Activated CD4-positive, alpha-beta T cell treated with anti-CD3 and anti-CD28 coated beads for 36 hours (primary cell): ENCODE data around the gene CABP2. TPM values are rescaled to one million over a fixed set of nuclear protein-coding genes. Genes with fewer than 3 reads are reported as not detected.
A peak's percentile ranks its signal among the peaks of the same experiment; 100 is the strongest.
"Not testable (repeated sequence)": the region's sequence is repeated elsewhere in the genome, so short reads cannot be mapped to it uniquely, and the experiment has no call there.

ENCODE experiments used
- ATAC-seq: fragments of 200-7000 bp; cut with Tn5 transposase; one replicate; pipeline ENCODE4 v1.10.0; 2021; ENCODE audit warnings: mild to moderate bottlenecking, moderate library complexity
- CTCF ChIA-PET: fragments of 350-600 bp; sonication (Branson Sonifier 250); formaldehyde crosslinking; loops from one replicate; lab custom pipeline; 2021; ENCODE audit warnings: antibody characterized with exemption; lab: Charles Lee
- POLR2A ChIA-PET: fragments of 350-600 bp; sonication (Branson Sonifier 250); formaldehyde crosslinking; loops from one replicate; lab custom pipeline; 2021; ENCODE audit warnings: antibody characterized with exemption, inconsistent platforms; lab: Charles Lee
- DNase-seq: peaks from one replicate; pipeline ENCODE4 v3.0.0-alpha.2; 2020
- H3K27ac Mint-ChIP-seq: one replicate; pipeline ENCODE4 v1.8.0; 2021; ENCODE audit warnings: mixed read lengths
- H3K27me3 Mint-ChIP-seq: one replicate; pipeline ENCODE4 v1.8.0; 2021; ENCODE audit warnings: mixed read lengths
- H3K36me3 Mint-ChIP-seq: one replicate; pipeline ENCODE4 v1.8.0; 2021; ENCODE audit warnings: low read depth, mixed read lengths
- H3K4me1 Mint-ChIP-seq: one replicate; pipeline ENCODE4 v1.8.0; 2021; ENCODE audit warnings: mixed read lengths
- H3K4me3 Mint-ChIP-seq: one replicate; pipeline ENCODE4 v1.8.0; 2021; ENCODE audit warnings: mild to moderate bottlenecking, moderate library complexity, mixed read lengths
- H3K9me3 Mint-ChIP-seq: one replicate; pipeline ENCODE4 v1.8.0; 2021; ENCODE audit warnings: low read depth, mixed read lengths
- intact Hi-C, 2 experiments: fragments of 100-400 bp; cut with DNase I in 1 of 2; cut with micrococcal nuclease in 1 of 2; formaldehyde crosslinking; loops; one replicate each; pipeline versions ENCODE4 v1.14.2 to v1.15.1; 2022 to 2024; cut with DNase I, micrococcal nuclease
- total RNA-seq, 2 experiments: library from RNA; stranded (reverse); gene quantifications; one replicate each; pipeline ENCODE4 v1.2.3, GENCODE V29; 2021

CABP2 gene
- total RNA-seq, 2 experiments from 2014 or later = not detected

DNA sequence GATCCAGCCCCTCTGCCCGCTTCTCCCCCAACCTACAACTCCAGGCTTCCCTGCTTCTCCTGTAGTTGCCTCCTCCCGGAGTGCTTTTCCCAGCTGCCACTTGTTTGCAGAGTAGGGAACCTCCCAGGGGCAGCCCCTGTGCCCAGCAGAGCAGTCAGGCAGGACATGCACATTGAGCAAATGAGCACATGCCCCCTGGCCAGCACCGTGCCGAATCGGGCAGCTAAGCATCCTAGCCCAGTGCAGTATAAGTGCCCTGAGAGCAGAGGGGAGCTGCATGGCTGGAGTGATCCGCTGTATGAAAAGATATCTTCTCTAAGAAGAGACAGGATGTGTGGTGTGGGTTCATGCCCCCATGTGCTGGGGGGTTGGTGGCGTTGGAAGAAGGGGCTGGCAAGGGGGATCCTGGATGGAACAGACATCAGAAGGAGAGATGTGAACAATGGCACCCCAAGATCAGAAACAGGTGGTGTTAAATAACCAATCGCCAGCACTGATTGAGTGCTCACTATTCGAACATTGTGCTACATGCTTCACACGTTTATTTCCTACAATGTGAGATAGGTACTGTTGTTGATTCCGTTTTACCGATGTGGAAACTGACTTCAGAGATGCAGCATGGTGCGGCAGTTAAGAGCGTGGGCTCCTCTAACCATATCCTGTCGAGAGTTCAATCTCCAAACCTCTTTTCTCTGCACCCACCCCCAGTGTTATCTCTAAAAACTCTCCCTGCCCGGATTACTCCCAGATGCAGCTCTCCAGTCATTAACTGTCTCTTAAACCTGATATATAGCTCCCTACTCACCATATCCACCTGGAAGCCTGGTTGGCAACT, 39.2 kb downstream of the CABP2 start:
- Mint-ChIP-seq H3K36me3 (peaks cover 52% of the 10 kb centered on the region), H3K27me3 (no peaks in the 10 kb centered on the region), H3K27ac (peak overlapping the region; percentile 99), H3K4me3 (peak overlapping the region; percentile 86), H3K9me3 (peaks cover 2% of the 10 kb centered on the region), H3K4me1 (peaks cover 60% of the 10 kb centered on the region)
- intact Hi-C loops = loop anchor here (1.0 to 10.0 kb wide), 14 partner anchors 15 to 849 kb away; partner anchors contain the start of genes CDK2AP2 (in 1 of the 2), GRK2 (in 1 of the 2), PITPNM1 (in 1 of the 2) and POLD4 (in 1 of the 2)
- ATAC-seq = peak; percentile 17
- CTCF ChIA-PET = interaction anchor here (0.6 kb wide), 2 partner anchors 38 to 84 kb away, joined by 3 read pairs; no protein-coding TSS in a partner anchor
- POLR2A ChIA-PET = interaction anchor here (0.6 to 1.5 kb wide), 3 partner anchors 15 to 1024 kb away, joined by 3 to 4 read pairs (median 3); partner anchors contain the start of gene TMEM134
- peak; percentile 74 for DNase-seq

DNA sequence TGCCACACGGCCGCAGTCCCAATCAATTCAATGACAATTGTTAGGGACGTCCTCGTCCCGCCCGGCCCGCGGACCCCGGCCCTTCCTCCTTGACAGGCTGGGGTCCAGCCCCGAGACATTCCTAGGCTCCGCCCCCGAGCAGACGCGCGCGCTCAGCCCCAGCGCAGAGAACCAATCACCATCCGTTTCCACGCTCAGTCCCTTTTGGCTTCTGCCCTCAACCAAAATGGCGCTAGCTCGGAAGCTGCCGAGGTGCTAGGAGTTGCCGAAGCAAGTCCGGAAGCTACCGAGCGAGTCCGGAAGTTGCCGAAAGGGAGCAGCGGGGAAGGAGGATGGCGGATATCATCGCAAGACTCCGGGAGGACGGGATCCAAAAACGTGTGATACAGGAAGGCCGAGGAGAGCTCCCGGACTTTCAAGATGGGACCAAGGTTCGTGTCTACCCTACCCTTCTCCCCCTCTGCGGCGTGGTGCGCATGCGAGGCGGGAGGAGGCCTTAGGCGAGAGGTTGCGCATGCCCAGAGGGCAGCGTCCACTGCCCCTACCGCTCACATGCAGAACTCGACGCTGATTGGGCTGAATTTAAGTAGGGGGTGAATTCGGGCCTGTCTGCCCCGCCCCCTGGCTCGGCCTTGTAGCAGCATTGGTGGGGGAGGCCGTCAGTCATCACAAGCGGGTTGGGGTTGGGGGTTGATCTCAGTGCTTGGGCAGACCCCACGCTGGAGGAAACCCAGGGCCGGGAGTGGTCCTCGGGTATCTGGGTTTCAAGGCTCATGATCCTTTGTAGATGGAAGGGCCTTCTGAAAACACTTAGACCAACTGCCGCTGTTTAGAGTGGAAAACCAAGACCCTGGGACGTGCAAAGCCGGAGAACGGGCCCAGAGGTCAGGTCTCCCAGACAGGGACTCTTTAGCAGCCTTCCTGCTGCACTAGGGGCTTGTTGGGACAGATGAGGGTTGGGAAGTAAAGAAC, 40.1 kb downstream of the CABP2 start, which contains the start of gene AIP:
Gene AIP, plus strand, starts transcription at position 200 of the 972 bp plus-strand sequence. Its CDS starts 133 bp downstream, at position 333.
- intact Hi-C loops = loop anchor here (1.0 to 10.0 kb wide), 11 partner anchors 14 to 848 kb away; partner anchors contain the start of genes CDK2AP2 (in 1 of the 2), GRK2 (in 1 of the 2), POLD4 (in 1 of the 2) and PPP1CA (in 1 of the 2)
- Mint-ChIP-seq H3K27ac (peak within 1 kb of the TSS; percentile 99), H3K4me3 (peak within 1 kb of the TSS; percentile 86), H3K9me3 (peaks cover 2% of the 10 kb centered on the region), H3K36me3 (peaks cover 43% of the 10 kb centered on the region), H3K27me3 (no peaks in the 10 kb centered on the region), H3K4me1 (peaks cover 50% of the 10 kb centered on the region)
- DNase-seq (peak; percentile 99), ATAC-seq (peak; percentile 72)
- CTCF ChIA-PET = interaction anchor here (0.6 to 1.2 kb wide), 5 partner anchors 10 to 127 kb away, joined by 3 to 5 read pairs (median 3); partner anchors contain the start of gene CDK2AP2
- POLR2A ChIA-PET = no interaction called here

GRCh38 chr11:67482275-67482826, 40.9 kb downstream of the CABP2 start:
- no peaks in the 10 kb centered on the region for H3K27me3 Mint-ChIP-seq
- ChIA-PET CTCF (interaction anchor here (0.7 to 1.2 kb wide), 6 partner anchors 10 to 315 kb away, joined by 3 to 5 read pairs (median 4); partner anchors contain the start of genes CDK2AP2 and TBC1D10C), POLR2A (interaction anchor here (0.7 kb wide), 1 partner anchor 12 kb away, joined by 4 read pairs; no protein-coding TSS in a partner anchor)
- peaks cover 35% of the 10 kb centered on the region for H3K36me3 Mint-ChIP-seq
- DNase-seq = no peak
- no peak for ATAC-seq
- H3K27ac Mint-ChIP-seq = peak overlapping the region; percentile 99
- no peaks in the 10 kb centered on the region for H3K9me3 Mint-ChIP-seq
- H3K4me1 Mint-ChIP-seq = peaks cover 43% of the 10 kb centered on the region
- H3K4me3 Mint-ChIP-seq = peak overlapping the region; percentile 86
- intact Hi-C loops = loop anchor here in 1 of 2 experiments (1.0 to 10.0 kb wide), 3 partner anchors 13 to 848 kb away; partner anchors contain the start of genes GRK2, RBM4 and TMEM134

DNA sequence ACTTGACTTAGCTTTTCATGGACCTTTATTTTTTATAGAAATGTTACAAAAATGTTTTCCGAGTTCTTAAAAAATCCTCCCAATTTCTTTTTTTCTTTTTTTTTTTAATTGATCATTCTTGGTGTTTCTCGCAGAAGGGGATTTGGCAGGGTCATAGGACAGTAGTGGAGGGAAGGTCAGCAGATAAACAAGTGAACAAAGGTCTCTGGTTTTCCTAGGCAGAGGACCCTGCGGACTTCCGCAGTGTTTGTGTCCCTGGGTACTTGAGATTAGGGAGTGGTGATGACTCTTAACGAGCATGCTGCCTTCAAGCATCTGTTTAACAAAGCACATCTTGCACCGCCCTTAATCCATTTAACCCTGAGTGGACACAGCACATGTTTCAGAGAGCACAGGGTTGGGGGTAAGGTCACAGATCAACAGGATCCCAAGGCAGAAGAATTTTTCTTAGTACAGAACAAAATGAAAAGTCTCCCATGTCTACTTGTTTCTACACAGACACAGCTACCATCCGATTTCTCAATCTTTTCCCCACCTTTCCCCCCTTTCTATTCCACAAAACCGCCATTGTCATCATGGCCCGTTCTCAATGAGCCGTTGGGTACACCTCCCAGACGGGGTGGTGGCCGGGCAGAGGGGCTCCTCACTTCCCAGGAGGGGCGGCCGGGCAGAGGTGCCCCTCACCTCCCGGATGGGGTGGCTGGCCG, 45.7 kb downstream of the CABP2 start:
- H3K36me3 Mint-ChIP-seq, H3K4me1 Mint-ChIP-seq, H3K27me3 Mint-ChIP-seq, DNase-seq, ATAC-seq, POLR2A ChIA-PET, H3K4me3 Mint-ChIP-seq, H3K27ac Mint-ChIP-seq, H3K9me3 Mint-ChIP-seq, intact Hi-C loops: not testable (repeated sequence)
- CTCF ChIA-PET = interaction anchor here (0.6 kb wide), 2 partner anchors 59 to 503 kb away, joined by 3 read pairs; no protein-coding TSS in a partner anchor

- ATAC-seq, intact Hi-C loops, H3K27me3 Mint-ChIP-seq, DNase-seq, H3K36me3 Mint-ChIP-seq, H3K9me3 Mint-ChIP-seq, H3K27ac Mint-ChIP-seq, H3K4me1 Mint-ChIP-seq, H3K4me3 Mint-ChIP-seq, POLR2A ChIA-PET: not testable (repeated sequence)
- CTCF ChIA-PET = interaction anchor here (0.6 kb wide), 2 partner anchors 58 to 504 kb away, joined by 3 read pairs; no protein-coding TSS in a partner anchor
Measured at GRCh38 chr11:67476692-67477091, 46.6 kb downstream of the CABP2 start.

DNA sequence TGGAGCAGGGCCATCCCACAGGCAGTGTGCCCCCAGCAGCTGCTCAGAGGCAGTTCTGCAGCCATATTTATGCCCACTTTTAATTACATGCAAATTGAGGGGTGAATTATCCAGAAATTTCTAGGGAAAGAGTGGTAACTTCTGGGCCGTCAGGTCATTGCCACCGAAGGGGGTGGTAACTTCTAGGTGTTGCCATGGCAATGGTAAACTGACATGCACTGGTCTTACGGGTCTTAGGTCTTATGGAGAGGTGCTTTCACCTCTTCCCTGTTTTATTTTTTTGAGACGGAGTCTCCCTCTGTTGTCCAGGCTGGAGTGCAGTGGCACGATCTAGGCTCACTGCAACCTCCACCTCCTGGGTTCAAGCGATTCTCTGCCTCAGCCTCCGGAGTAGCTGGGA, 50.4 kb downstream of the CABP2 start:
- no peak overlapping the region for H3K27ac Mint-ChIP-seq
- CTCF ChIA-PET = no interaction called here
- no peak for ATAC-seq
- H3K4me1 Mint-ChIP-seq = peaks cover 6% of the 10 kb centered on the region
- no peak for DNase-seq
- H3K4me3 Mint-ChIP-seq = no peak overlapping the region
- no peaks in the 10 kb centered on the region for H3K27me3 Mint-ChIP-seq
- POLR2A ChIA-PET = no interaction called here
- intact Hi-C loops = no loop called here
- no peaks in the 10 kb centered on the region for H3K9me3 Mint-ChIP-seq
- H3K36me3 Mint-ChIP-seq = no peaks in the 10 kb centered on the region

DNA sequence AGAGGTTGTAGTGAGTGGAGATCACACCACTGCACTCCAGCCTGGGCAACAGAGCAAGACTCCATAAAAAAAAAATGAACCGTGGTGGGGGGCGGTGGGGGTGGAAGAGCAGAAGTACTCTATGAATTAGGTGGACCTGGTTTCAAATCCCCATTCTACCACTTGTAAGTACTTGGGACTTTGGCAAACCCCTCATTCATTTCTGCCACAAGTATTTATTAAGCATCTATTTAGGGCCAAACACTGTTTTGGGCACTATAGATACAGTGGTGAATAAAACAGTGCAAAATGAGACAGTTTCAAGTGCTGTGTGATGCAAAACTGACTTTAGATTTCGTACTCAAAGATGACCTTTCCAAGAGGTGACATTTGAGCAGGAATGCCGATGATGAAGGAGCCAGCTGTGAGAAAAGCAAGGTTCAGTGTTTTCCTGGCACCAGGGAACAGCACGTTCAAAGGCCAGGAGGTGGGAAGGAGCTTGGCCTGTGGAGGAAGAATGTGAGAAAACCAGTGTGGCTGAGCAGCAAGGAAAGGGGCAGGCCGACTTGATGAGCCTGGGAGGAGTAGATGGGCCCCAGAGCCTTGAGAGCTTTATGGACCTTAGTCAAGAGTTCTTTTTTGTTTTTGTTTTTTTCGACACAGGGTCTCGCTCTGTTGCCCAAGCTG, 52.8 kb downstream of the CABP2 start:
- peak overlapping the region; percentile 86 for H3K27ac Mint-ChIP-seq
- peaks cover 19% of the 10 kb centered on the region for H3K4me1 Mint-ChIP-seq
- CTCF ChIA-PET = interaction anchor here (0.6 to 0.7 kb wide), 3 partner anchors 13 to 182 kb away, joined by 3 to 4 read pairs (median 3); partner anchors contain the start of gene AIP

GRCh38 chr11:67469508-67469811, 53.8 kb downstream of the CABP2 start:
- intact Hi-C loops = loop anchor here (1.0 to 5.0 kb wide), 15 partner anchors 13 to 336 kb away; partner anchors contain the start of genes PPP1CA (in 2 of the 2), RPS6KB2 (in 2 of the 2), NDUFV1 (in 1 of the 2) and POLD4 (in 1 of the 2)
- POLR2A ChIA-PET = interaction anchor here (0.6 kb wide), 1 partner anchor 12 kb away, joined by 4 read pairs; no protein-coding TSS in a partner anchor
- Mint-ChIP-seq H3K27me3 (no peaks in the 10 kb centered on the region), H3K27ac (peak overlapping the region; percentile 86), H3K36me3 (peaks cover 9% of the 10 kb centered on the region), H3K4me1 (peaks cover 22% of the 10 kb centered on the region), H3K4me3 (peak overlapping the region; percentile 82), H3K9me3 (no peaks in the 10 kb centered on the region)
- ATAC-seq (no peak), DNase-seq (no peak)
- CTCF ChIA-PET = interaction anchor here (0.6 to 2.0 kb wide), 5 partner anchors 30 to 120 kb away, joined by 3 to 9 read pairs (median 3); partner anchors contain the start of gene PPP1CA

More for the DNA sequence above, 52.8 kb downstream of the CABP2 start:
- Mint-ChIP-seq H3K4me3 (peak overlapping the region; percentile 82), H3K27me3 (no peaks in the 10 kb centered on the region), H3K36me3 (peaks cover 5% of the 10 kb centered on the region), H3K9me3 (no peaks in the 10 kb centered on the region)
- ATAC-seq (no peak), DNase-seq (no peak)
- POLR2A ChIA-PET = interaction anchor here (0.6 kb wide), 1 partner anchor 11 kb away, joined by 4 read pairs; no protein-coding TSS in a partner anchor
- intact Hi-C loops = no loop called here
